Neural progenitor cell (in vitro differentiated cells): ENCODE data around the gene SLC9B1. TPM values are rescaled to one million over a fixed set of nuclear protein-coding genes. Genes with fewer than 3 reads are reported as not detected.

Experiments
- DNase-seq: peaks from one replicate; pipeline ENCODE4 v3.0.0-alpha.2; 2016; ENCODE audit warnings: low spot score
- H2AFZ ChIP-seq: fragments of 200-600 bp; sonication (generic); replicated peaks from 2 replicates; pipeline ENCODE4 v1.6.1; 2016; ENCODE audit warnings: antibody characterized with exemption
- H3F3A ChIP-seq: fragments of 200-600 bp; sonication (generic); 2 replicates; pipeline ENCODE4 v1.6.1; 2016; ENCODE audit warnings: antibody characterized with exemption, low read depth
- H3K27ac ChIP-seq: fragments of 200-600 bp; sonication (generic); 2 replicates; pipeline ENCODE4 v1.5.1; 2016; ENCODE audit warnings: mild to moderate bottlenecking
- H3K27me3 ChIP-seq: fragments of 200-600 bp; sonication (generic); 2 replicates; pipeline ENCODE4 v1.6.1; 2016; ENCODE audit warnings: mild to moderate bottlenecking, moderate library complexity
- H3K36me3 ChIP-seq: fragments of 200-600 bp; sonication (generic); 2 replicates; pipeline ENCODE4 v1.5.1; 2016
- H3K4me1 ChIP-seq: fragments of 200-600 bp; sonication (generic); 2 replicates; pipeline ENCODE4 v1.6.1; 2016; ENCODE audit warnings: mixed run types
- H3K4me2 ChIP-seq: fragments of 200-600 bp; sonication (generic); 2 replicates; pipeline ENCODE4 v1.6.1; 2016
- H3K4me3 ChIP-seq: fragments of 200-600 bp; sonication (generic); 2 replicates; pipeline ENCODE4 v1.5.1; 2016
- H3K79me2 ChIP-seq: fragments of 200-600 bp; sonication (generic); 2 replicates; pipeline ENCODE4 v1.6.1; 2016; ENCODE audit warnings: low read depth
- H3K9ac ChIP-seq: fragments of 200-600 bp; sonication (generic); 2 replicates; pipeline ENCODE4 v1.6.1; 2016
- H3K9me3 ChIP-seq: fragments of 200-600 bp; sonication (generic); 2 replicates; pipeline ENCODE4 v1.5.1; 2016; ENCODE audit warnings: low read depth
- H4K20me1 ChIP-seq: fragments of 200-600 bp; sonication (generic); 2 replicates; pipeline ENCODE4 v1.6.1; 2016; ENCODE audit warnings: low read depth
- H3K27ac Mint-ChIP-seq: 3 replicates; pipeline ENCODE4 v1.8.0; 2021; ENCODE audit warnings: mixed read lengths
- H3K27me3 Mint-ChIP-seq: 2 replicates; pipeline ENCODE4 v1.8.0; 2022; ENCODE audit warnings: low read depth, mild to moderate bottlenecking, inconsistent platforms, moderate library complexity, mixed read lengths; ENCODE audit not compliant: insufficient read depth
- H3K36me3 Mint-ChIP-seq: 3 replicates; pipeline ENCODE4 v1.8.0; 2021; ENCODE audit warnings: mixed read lengths
- H3K4me1 Mint-ChIP-seq: 3 replicates; pipeline ENCODE4 v1.8.0; 2021; ENCODE audit warnings: mixed read lengths
- H3K4me3 Mint-ChIP-seq: 3 replicates; pipeline ENCODE4 v1.8.0; 2021; ENCODE audit warnings: mild to moderate bottlenecking, moderate library complexity, mixed read lengths
- H3K9me3 Mint-ChIP-seq: 3 replicates; pipeline ENCODE4 v1.8.0; 2020; ENCODE audit warnings: mixed read lengths
- EZH2 ChIP-seq: fragments of 200-600 bp; sonication (generic); IDR thresholded peaks from 2 replicates; pipeline ENCODE4 v1.6.1; 2017; ENCODE audit warnings: antibody characterized with exemption, mild to moderate bottlenecking, moderate library complexity
- EZH2phosphoT487 ChIP-seq: fragments of 200-600 bp; sonication (generic); IDR thresholded peaks from 2 replicates; pipeline ENCODE4 v1.6.1; 2017; ENCODE audit warnings: antibody characterized with exemption
- total RNA-seq: library from RNA; depleted of rRNA; stranded (reverse); fragments of >200 nt; gene quantifications from 2 replicates; pipeline ENCODE4 v1.2.3, GENCODE V29; 2015; ENCODE audit warnings: low replicate concordance
- TF ChIP-seq, protein P1 (sequence below): fragments of 200-600 bp; sonication (generic); IDR thresholded peaks from 2 replicates; pipeline ENCODE4 v1.5.1; 2017; ENCODE audit warnings: antibody characterized with exemption, mild to moderate bottlenecking

SLC9B1 gene
- total RNA-seq, 1 donor from 2014 or later: not detected

DNA sequence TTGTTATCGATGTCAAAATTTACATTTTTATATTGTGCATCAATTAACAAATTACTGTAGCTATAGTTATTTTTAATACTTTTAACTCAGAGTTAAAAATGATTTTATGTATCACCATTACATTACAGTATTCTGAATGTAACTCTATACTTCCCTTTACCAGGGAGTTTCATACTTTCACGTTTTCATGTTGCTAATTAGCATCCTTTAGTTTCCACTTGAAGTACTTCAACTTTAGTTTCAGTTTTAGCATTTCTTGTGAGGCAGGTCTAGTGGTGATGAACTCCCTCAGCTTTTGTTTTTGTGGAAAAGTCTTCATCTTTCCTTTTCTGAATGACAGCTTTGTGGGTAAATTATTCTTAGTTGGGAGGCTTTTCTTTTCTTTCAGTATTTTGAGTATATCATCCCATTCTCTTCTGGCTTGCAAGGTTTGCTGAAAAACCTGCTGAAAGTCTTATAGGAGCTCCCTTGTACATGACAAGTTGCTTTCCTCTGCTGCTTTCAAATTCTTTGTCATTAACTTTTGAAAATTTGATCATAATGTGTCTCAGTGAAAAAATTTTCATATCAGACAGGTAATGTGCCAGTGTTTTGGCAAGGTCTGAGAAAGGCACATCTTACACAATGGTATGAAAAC is 160.6 kb downstream of the SLC9B1 start:
- no peak overlapping the region for H3K4me2 ChIP-seq
- no peak overlapping the region for H3K9ac ChIP-seq
- peaks cover 17% of the 10 kb centered on the region for H3K79me2 ChIP-seq
- no peaks in the 10 kb centered on the region for H3F3A ChIP-seq
- no peak overlapping the region for H3K27ac Mint-ChIP-seq
- no peak overlapping the region for H3K4me3 ChIP-seq
- H3K27me3 Mint-ChIP-seq: peaks cover 2% of the 10 kb centered on the region
- no peaks in the 10 kb centered on the region for H3K27me3 ChIP-seq
- no peak overlapping the region for H2AFZ ChIP-seq
- no peaks in the 10 kb centered on the region for H4K20me1 ChIP-seq
- peaks cover 26% of the 10 kb centered on the region for H3K36me3 Mint-ChIP-seq
- H3K9me3 Mint-ChIP-seq: peaks cover 32% of the 10 kb centered on the region
- peaks cover 6% of the 10 kb centered on the region for H3K36me3 ChIP-seq
- TF ChIP-seq, protein P1, sequence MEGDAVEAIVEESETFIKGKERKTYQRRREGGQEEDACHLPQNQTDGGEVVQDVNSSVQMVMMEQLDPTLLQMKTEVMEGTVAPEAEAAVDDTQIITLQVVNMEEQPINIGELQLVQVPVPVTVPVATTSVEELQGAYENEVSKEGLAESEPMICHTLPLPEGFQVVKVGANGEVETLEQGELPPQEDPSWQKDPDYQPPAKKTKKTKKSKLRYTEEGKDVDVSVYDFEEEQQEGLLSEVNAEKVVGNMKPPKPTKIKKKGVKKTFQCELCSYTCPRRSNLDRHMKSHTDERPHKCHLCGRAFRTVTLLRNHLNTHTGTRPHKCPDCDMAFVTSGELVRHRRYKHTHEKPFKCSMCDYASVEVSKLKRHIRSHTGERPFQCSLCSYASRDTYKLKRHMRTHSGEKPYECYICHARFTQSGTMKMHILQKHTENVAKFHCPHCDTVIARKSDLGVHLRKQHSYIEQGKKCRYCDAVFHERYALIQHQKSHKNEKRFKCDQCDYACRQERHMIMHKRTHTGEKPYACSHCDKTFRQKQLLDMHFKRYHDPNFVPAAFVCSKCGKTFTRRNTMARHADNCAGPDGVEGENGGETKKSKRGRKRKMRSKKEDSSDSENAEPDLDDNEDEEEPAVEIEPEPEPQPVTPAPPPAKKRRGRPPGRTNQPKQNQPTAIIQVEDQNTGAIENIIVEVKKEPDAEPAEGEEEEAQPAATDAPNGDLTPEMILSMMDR: no peak
- TF ChIP-seq EZH2phosphoT487: no peak
- no peak for TF ChIP-seq EZH2
- no peak for DNase-seq
- H3K9me3 ChIP-seq: peaks cover 12% of the 10 kb centered on the region
- H3K4me1 Mint-ChIP-seq: no peaks in the 10 kb centered on the region
- no peaks in the 10 kb centered on the region for H3K4me1 ChIP-seq
- H3K4me3 Mint-ChIP-seq: no peak overlapping the region
- H3K27ac ChIP-seq: no peak overlapping the region

Other genes with a start within 250 kb of the SLC9B1 start
- 472 and 573 TPM in 2 replicates for gene UBE2D3, start 192.2 kb downstream of the SLC9B1 start, total RNA-seq
- gene CISD2, start 150.7 kb downstream of the SLC9B1 start, total RNA-seq: 44.0 and 78.6 TPM in 2 replicates
- 9.7 and 14.6 TPM in 2 replicates for gene SLC9B2, start 57.1 kb upstream of the SLC9B1 start, total RNA-seq
- gene BDH2, start 80.1 kb upstream of the SLC9B1 start, total RNA-seq: 80.5 and 95.3 TPM in 2 replicates
- gene CENPE, start 178.6 kb upstream of the SLC9B1 start, total RNA-seq: 55.7 and 95.2 TPM in 2 replicates